OCI-LY7 (cell line): ENCODE measurements around the gene DEPP1.

Experiments
- EZH2phosphoT487 ChIP-seq: fragments of 200-600 bp; sonication (generic); IDR thresholded peaks from 2 replicates; pipeline ENCODE4 v1.6.1; 2018; ENCODE audit warnings: low read depth, borderline replicate concordance, mild to moderate bottlenecking, mixed run types, antibody characterized with exemption, low read length, moderate library complexity, mixed read lengths
- TF ChIP-seq, protein P1 (sequence below): fragments of 200-600 bp; sonication (generic); conservative IDR thresholded peaks from 2 replicates; pipeline ENCODE4 v1.5.1; 2014; ENCODE audit warnings: mild to moderate bottlenecking, antibody characterized with exemption, low read length, moderate library complexity, mixed read lengths

DNA sequence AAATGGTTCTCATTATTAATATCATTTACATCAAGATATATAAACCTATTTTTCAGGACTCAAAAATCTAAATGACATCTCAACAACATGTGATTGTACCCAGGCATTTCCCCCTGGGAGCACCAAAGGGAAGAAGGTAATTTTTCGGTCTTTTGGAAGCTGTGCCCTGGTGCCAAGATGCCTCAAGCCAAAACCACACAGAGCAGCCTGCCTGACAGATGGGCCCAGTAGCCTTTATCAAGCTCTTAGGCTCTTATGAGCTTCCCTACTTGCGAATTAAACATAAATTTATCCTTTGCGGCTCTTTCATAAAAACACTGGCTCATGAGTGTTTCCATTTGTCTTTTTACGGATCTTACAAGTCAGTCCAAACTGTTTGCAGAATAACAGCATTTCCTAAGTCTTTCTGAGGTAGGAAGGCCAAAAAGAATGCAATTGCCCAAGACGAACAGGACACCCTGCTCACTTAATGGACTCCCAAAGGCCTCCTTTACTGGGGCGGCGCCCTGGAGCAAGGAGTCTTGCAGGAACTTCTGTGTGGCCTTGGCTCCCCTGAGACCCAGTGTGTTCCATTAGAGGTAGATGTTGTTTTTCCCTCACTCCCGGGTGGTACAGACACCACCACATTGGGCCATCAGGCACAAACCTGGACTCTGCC lies 23.1 kb downstream of the DEPP1 start:
- TF ChIP-seq, protein P1, sequence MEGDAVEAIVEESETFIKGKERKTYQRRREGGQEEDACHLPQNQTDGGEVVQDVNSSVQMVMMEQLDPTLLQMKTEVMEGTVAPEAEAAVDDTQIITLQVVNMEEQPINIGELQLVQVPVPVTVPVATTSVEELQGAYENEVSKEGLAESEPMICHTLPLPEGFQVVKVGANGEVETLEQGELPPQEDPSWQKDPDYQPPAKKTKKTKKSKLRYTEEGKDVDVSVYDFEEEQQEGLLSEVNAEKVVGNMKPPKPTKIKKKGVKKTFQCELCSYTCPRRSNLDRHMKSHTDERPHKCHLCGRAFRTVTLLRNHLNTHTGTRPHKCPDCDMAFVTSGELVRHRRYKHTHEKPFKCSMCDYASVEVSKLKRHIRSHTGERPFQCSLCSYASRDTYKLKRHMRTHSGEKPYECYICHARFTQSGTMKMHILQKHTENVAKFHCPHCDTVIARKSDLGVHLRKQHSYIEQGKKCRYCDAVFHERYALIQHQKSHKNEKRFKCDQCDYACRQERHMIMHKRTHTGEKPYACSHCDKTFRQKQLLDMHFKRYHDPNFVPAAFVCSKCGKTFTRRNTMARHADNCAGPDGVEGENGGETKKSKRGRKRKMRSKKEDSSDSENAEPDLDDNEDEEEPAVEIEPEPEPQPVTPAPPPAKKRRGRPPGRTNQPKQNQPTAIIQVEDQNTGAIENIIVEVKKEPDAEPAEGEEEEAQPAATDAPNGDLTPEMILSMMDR: no peak
- no peak for TF ChIP-seq EZH2phosphoT487
